Measurements from ENCODE around the gene FSIP1.

FSIP1 gene

DNA sequence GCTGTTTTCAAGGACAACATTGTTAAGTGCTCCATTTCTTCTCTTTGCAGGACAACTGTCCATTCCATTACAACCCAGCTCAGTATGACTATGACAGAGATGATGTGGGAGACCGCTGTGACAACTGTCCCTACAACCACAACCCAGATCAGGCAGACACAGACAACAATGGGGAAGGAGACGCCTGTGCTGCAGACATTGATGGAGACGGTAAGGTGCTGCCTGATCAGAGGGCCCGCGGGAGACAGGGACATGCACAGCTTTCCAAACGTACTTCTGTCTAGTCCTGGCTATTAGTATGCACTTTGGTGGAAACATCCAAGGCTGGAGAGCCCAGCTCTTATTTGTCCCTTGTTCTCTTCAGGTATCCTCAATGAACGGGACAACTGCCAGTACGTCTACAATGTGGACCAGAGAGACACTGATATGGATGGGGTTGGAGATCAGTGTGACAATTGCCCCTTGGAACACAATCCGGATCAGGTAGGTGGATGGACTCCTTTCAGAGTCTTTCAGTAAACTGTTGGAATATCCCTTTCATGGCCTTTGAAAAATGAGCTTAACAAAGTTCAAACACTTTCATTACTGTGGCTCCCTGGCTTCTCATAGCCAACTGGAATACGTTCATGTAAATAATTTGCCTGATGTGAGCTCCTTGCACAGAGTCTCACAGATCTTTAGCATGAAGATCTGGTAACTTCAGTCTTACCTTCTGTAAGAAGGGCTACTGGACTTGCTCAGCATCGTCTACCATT is 191.3 kb downstream of the FSIP1 start:
- H3K4me3 ChIP-seq, result peak overlapping the region; percentile 15
- TF ChIP-seq CTCF (IDR thresholded peaks at IDR 0.05), result no peak
- H3K27ac ChIP-seq, result peak overlapping the region in 1 of 2 donors; percentile 6
- DNase-seq (ENCODE audit: low spot score), result no peak

- no peak for DNase-seq (ENCODE audit: low spot score)
- TF ChIP-seq CTCF (IDR thresholded peaks at IDR 0.05), result no peak
- H3K4me3 ChIP-seq, result no peak overlapping the region
- no peak overlapping the region for H3K27ac ChIP-seq
Measured at GRCh38 chr15:39589815-39590644, 192.6 kb downstream of the FSIP1 start.

GRCh38 chr15:39589193-39589814 is 193.3 kb downstream of the FSIP1 start:
- no peak for TF ChIP-seq CTCF (IDR thresholded peaks at IDR 0.05)
- Histone ChIP-seq H3K27ac (no peak overlapping the region), H3K4me3 (no peak overlapping the region)
- DNase-seq (ENCODE audit: low spot score), result no peak

DNA sequence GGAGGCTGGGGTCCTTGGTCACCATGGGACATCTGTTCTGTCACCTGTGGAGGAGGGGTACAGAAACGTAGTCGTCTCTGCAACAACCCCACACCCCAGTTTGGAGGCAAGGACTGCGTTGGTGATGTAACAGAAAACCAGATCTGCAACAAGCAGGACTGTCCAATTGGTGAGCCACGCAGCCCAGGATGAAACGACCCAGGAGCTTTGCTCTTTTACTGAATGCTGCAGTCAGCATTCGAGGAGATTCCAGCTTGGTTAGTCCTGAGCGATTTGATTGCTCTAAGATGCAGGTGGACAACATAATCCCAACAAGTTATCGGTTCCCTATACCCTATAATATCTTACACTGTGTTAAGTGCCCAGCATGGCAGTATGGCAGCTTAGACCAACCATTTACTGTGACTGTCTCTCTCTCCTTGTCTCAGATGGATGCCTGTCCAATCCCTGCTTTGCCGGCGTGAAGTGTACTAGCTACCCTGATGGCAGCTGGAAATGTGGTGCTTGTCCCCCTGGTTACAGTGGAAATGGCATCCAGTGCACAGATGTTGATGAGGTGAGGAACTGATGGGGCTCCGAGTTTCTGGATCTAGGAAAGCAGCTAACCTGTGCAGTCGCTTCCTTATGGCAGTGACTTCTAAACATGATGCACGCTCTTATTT is 194.0 kb downstream of the FSIP1 start:
- Histone ChIP-seq H3K4me3 (no peak overlapping the region), H3K27ac (no peak overlapping the region)
- no peak for DNase-seq (ENCODE audit: low spot score)
- TF ChIP-seq CTCF (IDR thresholded peaks at IDR 0.05), result no peak

DNA sequence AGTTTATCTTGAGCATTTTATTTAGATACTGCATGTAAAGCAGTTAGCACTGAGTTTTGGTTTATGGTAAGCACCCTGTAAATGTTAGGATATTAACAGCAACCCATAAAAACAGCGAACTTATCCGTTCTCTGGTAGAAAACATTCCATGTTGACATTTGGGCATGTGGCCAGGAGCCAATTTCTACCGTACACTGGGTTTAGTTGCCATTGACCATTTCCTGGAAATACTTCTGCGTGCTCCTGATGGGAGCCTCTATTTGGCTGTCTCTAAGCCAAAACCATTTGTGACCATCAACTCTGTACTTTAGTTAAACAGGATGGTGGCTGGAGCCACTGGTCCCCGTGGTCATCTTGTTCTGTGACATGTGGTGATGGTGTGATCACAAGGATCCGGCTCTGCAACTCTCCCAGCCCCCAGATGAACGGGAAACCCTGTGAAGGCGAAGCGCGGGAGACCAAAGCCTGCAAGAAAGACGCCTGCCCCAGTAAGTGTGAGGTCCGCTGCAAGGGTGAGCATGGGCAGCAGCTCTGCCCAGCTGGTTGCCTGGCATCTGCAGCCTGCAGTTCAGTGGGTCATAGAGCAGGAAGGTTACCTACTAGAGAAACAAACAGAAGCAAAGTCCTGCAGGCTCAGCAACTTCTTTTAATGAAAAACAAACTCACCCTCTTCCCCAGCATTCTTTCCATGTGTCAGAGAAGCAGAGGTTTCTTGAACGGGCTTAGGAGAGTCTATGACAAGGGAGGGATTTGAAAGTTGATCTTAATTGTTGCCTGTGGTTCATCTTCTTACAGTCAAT is 194.7 kb downstream of the FSIP1 start:
- peak overlapping the region in 1 of 2 donors; percentile 54 for H3K27ac ChIP-seq
- no peak for DNase-seq (ENCODE audit: low spot score)
- TF ChIP-seq CTCF (IDR thresholded peaks at IDR 0.05), result no peak
- H3K4me3 ChIP-seq, result peak overlapping the region; percentile 26

DNA sequence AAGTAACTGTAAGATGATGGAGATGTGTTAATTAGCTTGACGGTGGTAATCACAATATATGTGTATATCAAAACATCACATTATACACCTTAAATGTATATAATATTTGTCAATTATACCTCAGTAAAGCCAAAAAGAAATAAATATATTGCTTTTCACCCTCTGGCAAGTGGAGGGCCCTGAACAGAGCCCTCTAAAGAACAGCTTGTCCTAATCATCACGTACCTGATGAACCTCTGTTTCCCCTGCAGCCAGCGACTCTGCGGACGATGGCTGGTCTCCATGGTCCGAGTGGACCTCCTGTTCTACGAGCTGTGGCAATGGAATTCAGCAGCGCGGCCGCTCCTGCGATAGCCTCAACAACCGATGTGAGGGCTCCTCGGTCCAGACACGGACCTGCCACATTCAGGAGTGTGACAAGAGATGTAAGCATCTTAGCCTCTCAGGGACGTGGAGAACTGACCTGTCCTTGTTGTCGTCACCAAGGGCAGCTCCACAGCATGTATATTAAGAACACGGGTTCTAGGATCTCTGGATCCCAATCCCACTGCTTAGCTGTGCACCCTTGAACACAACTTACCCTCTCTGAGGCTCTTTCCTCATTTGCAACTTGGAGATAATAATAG is 195.4 kb downstream of the FSIP1 start:
- peak overlapping the region in 1 of 2 donors; percentile 54 for H3K27ac ChIP-seq
- no peak for TF ChIP-seq CTCF (IDR thresholded peaks at IDR 0.05)
- no peak for DNase-seq (ENCODE audit: low spot score)
- peak overlapping the region; percentile 26 for H3K4me3 ChIP-seq

All from coronary artery (tissue), 2 donors.